CD4-positive, alpha-beta T cell (primary cell): ENCODE results near the gene AQP1. TPM values are rescaled to one million over a fixed set of nuclear protein-coding genes. Genes with fewer than 3 reads are reported as not detected.

ENCODE experiments used
- ATAC-seq: fragments of 200-7000 bp; cut with Tn5 transposase; one replicate; pipeline ENCODE4 v1.10.0; 2022; ENCODE audit warnings: mild to moderate bottlenecking; ENCODE audit not compliant: poor library complexity
- CTCF ChIA-PET: fragments of 350-600 bp; sonication (Branson Sonifier 250); formaldehyde crosslinking; loops from one replicate; lab custom pipeline; 2021; ENCODE audit warnings: antibody characterized with exemption, inconsistent platforms; lab: Charles Lee
- POLR2A ChIA-PET: fragments of 350-600 bp; sonication (Branson Sonifier 250); formaldehyde crosslinking; loops from one replicate; lab custom pipeline; 2021; ENCODE audit warnings: antibody characterized with exemption, inconsistent platforms; lab: Charles Lee
- DNase-seq, 14 experiments: peaks; one replicate each; pipeline ENCODE4 v3.0.0-alpha.2; 2013 to 2020; ENCODE audit warnings: mixed read lengths in 2 of 14
- H3K27ac ChIP-seq, 2 donors: one replicate each; pipeline versions ENCODE4 v1.5.1 to v1.7.0; 2013; ENCODE audit warnings: low read length in 2 of 2, low read depth in 1 of 2, mild to moderate bottlenecking in 1 of 2
- H3K27me3 ChIP-seq, 2 experiments: 1 replicate in 1 of 2; 2 replicates in 1 of 2; pipeline versions ENCODE4 v1.6.1 to v1.7.0; 2013; ENCODE audit warnings: low read length in 2 of 2, control low read depth in 1 of 2, mild to moderate bottlenecking in 1 of 2, moderate library complexity in 1 of 2; ENCODE audit not compliant: insufficient read depth in 2 of 2, control insufficient read depth in 1 of 2
- H3K36me3 ChIP-seq: one replicate; pipeline ENCODE4 v1.6.1; 2013; ENCODE audit warnings: low read length, control low read depth; ENCODE audit not compliant: insufficient read depth
- H3K4me1 ChIP-seq: one replicate; pipeline ENCODE4 v1.6.1; 2013; ENCODE audit warnings: low read length, control low read depth; ENCODE audit not compliant: insufficient read depth
- H3K4me3 ChIP-seq: one replicate; pipeline ENCODE4 v1.5.1; 2013; ENCODE audit warnings: mild to moderate bottlenecking, low read length, moderate library complexity
- H3K9me3 ChIP-seq, 2 experiments: 1 replicate in 1 of 2; 2 replicates in 1 of 2; pipeline versions ENCODE4 v1.6.1 to v1.7.0; 2013; ENCODE audit warnings: low read length in 2 of 2, mild to moderate bottlenecking in 2 of 2, control low read depth in 1 of 2, moderate library complexity in 1 of 2; ENCODE audit not compliant: control insufficient read depth in 1 of 2, insufficient read depth in 1 of 2
- H3K27ac Mint-ChIP-seq: one replicate; pipeline ENCODE4 v1.8.0; 2020; ENCODE audit warnings: mixed read lengths
- H3K27me3 Mint-ChIP-seq: one replicate; pipeline ENCODE4 v1.8.0; 2021; ENCODE audit warnings: mixed read lengths
- H3K36me3 Mint-ChIP-seq: one replicate; pipeline ENCODE4 v1.8.0; 2021; ENCODE audit warnings: low read depth, mixed read lengths
- H3K4me1 Mint-ChIP-seq: one replicate; pipeline ENCODE4 v1.8.0; 2021; ENCODE audit warnings: low read depth, mixed read lengths
- H3K4me3 Mint-ChIP-seq: one replicate; pipeline ENCODE4 v1.8.0; 2020; ENCODE audit warnings: mild to moderate bottlenecking, mixed read lengths
- H3K9me3 Mint-ChIP-seq: one replicate; pipeline ENCODE4 v1.8.0; 2020; ENCODE audit warnings: mixed read lengths
- CTCF ChIP-seq: fragments of 200-600 bp; IDR thresholded peaks from one replicate; pipeline ENCODE4 v1.8.0; 2022; ENCODE audit warnings: antibody characterized with exemption, mild to moderate bottlenecking
- intact Hi-C, 2 experiments: fragments of 100-400 bp; cut with DNase I in 1 of 2; cut with micrococcal nuclease in 1 of 2; formaldehyde crosslinking; loops; one replicate each; pipeline versions ENCODE4 v1.15.1 to v1.9.0; 2023 to 2025; cut with DNase I, micrococcal nuclease
- total RNA-seq, 174 experiments: library from RNA in 2 of 174; stranded (reverse) in 2 of 174; gene quantifications; one replicate each; pipeline ENCODE4 v1.2.3 and lab custom pipeline; 2021 to 2026

The AQP1 gene
- total RNA-seq, 2 experiments from 2014 or later, result 0.17 to 0.22 TPM

GRCh38 chr7:30931929-30932540 is 20.4 kb downstream of the AQP1 start:
- no peak for TF ChIP-seq CTCF
- no peaks in the 10 kb centered on the region for H3K4me1 ChIP-seq
- no peak overlapping the region for H3K4me3 Mint-ChIP-seq
- ATAC-seq (no peak), DNase-seq (peak in 1 of 14 experiments; percentile 24)
- no peaks in the 10 kb centered on the region for H3K27me3 ChIP-seq
- H3K27ac Mint-ChIP-seq, result no peak overlapping the region
- intact Hi-C loops, result no loop called here
- no peaks in the 10 kb centered on the region for H3K36me3 Mint-ChIP-seq
- peaks cover 3 to 11% of the 10 kb centered on the region in 2 experiments for H3K9me3 ChIP-seq
- no peak overlapping the region for H3K4me3 ChIP-seq
- ChIA-PET POLR2A (no interaction called here), CTCF (no interaction called here)
- no peaks in the 10 kb centered on the region for H3K9me3 Mint-ChIP-seq
- H3K27ac ChIP-seq, result no peak overlapping the region
- no peaks in the 10 kb centered on the region for H3K4me1 Mint-ChIP-seq
- peaks cover 4% of the 10 kb centered on the region for H3K27me3 Mint-ChIP-seq
- no peaks in the 10 kb centered on the region for H3K36me3 ChIP-seq

GRCh38 chr7:30932562-30932961 is 20.9 kb downstream of the AQP1 start:
- DNase-seq (no peak), ATAC-seq (no peak)
- CTCF ChIA-PET, result no interaction called here
- no peak for TF ChIP-seq CTCF
- no peak overlapping the region for H3K4me3 Mint-ChIP-seq
- Histone ChIP-seq H3K9me3 (peaks cover 0 to 8% of the 10 kb centered on the region in 2 experiments), H3K4me3 (no peak overlapping the region), H3K36me3 (no peaks in the 10 kb centered on the region), H3K27me3 (no peaks in the 10 kb centered on the region), H3K4me1 (no peaks in the 10 kb centered on the region), H3K27ac (no peak overlapping the region)
- H3K4me1 Mint-ChIP-seq, result no peaks in the 10 kb centered on the region
- intact Hi-C loops, result no loop called here
- no peak overlapping the region for H3K27ac Mint-ChIP-seq
- POLR2A ChIA-PET, result no interaction called here
- H3K27me3 Mint-ChIP-seq, result peaks cover 8% of the 10 kb centered on the region
- no peaks in the 10 kb centered on the region for H3K36me3 Mint-ChIP-seq
- H3K9me3 Mint-ChIP-seq, result no peaks in the 10 kb centered on the region

GRCh38 chr7:30933124-30933974 is 21.7 kb downstream of the AQP1 start:
- no peaks in the 10 kb centered on the region for H3K36me3 ChIP-seq
- Mint-ChIP-seq H3K4me1 (no peaks in the 10 kb centered on the region), H3K36me3 (no peaks in the 10 kb centered on the region), H3K27me3 (peaks cover 13% of the 10 kb centered on the region), H3K4me3 (no peak overlapping the region), H3K9me3 (no peaks in the 10 kb centered on the region), H3K27ac (no peak overlapping the region)
- no peak overlapping the region for H3K4me3 ChIP-seq
- CTCF ChIA-PET, result no interaction called here
- ATAC-seq (no peak), DNase-seq (peak in 2 of 14 experiments; percentile 2 to 28)
- TF ChIP-seq CTCF, result no peak
- no peaks in the 10 kb centered on the region for H3K4me1 ChIP-seq
- intact Hi-C loops, result no loop called here
- peaks cover 1 to 2% of the 10 kb centered on the region in 2 experiments for H3K27me3 ChIP-seq
- H3K27ac ChIP-seq, result no peak overlapping the region
- POLR2A ChIA-PET, result no interaction called here
- H3K9me3 ChIP-seq, result peaks cover 0 to 5% of the 10 kb centered on the region in 2 experiments
